K562 (cell line): ENCODE data around the gene CPED1. TPM values are rescaled to one million over a fixed set of nuclear protein-coding genes. Genes with fewer than 3 reads are reported as not detected.
A peak's percentile ranks its signal among the peaks of the same experiment; 100 is the strongest.

Experiments
- CREM ChIP-seq: IDR thresholded peaks from 2 replicates; pipeline ENCODE4 v1.6.1; 2014; ENCODE audit warnings: antibody characterized with exemption, low read depth
- FOXA1 ChIP-seq: fragments of 450-650 bp; IDR thresholded peaks from 2 replicates; pipeline ENCODE4 v1.6.1; 2016; ENCODE audit warnings: mild to moderate bottlenecking, borderline replicate concordance
- FOXJ3 ChIP-seq: sonication (generic); formaldehyde crosslinking; IDR thresholded peaks from 2 replicates; pipeline ENCODE4 v1.4.0; 2020; ENCODE audit warnings: mild to moderate bottlenecking, missing genetic modification reagents
- HMG20A ChIP-seq: fragments of 450-650 bp; formaldehyde crosslinking; conservative IDR thresholded peaks from 2 replicates; pipeline ENCODE4 v1.4.0; 2020; ENCODE audit warnings: mild to moderate bottlenecking, mixed read lengths
- NCOA2 ChIP-seq, 2 experiments: fragments of 450-650 bp; IDR thresholded peaks; 2 replicates each; pipeline ENCODE4 v1.6.1; 2018; ENCODE audit warnings: mild to moderate bottlenecking in 2 of 2, moderate library complexity in 1 of 2; ENCODE audit not compliant: partially characterized antibody in 2 of 2
- PKNOX1 ChIP-seq: fragments of 450-650 bp; IDR thresholded peaks from 2 replicates; pipeline ENCODE4 v1.6.1; 2016
- STAG1 ChIP-seq: sonication (generic); formaldehyde crosslinking; IDR thresholded peaks from 2 replicates; pipeline ENCODE4 v1.5.0; 2020; ENCODE audit warnings: missing genetic modification reagents, borderline replicate concordance
- TAF9B ChIP-seq: fragments of 450-650 bp; IDR thresholded peaks from 2 replicates; pipeline ENCODE4 v1.6.1; 2018; ENCODE audit warnings: mild to moderate bottlenecking; ENCODE audit not compliant: partially characterized antibody
- TCF7 ChIP-seq: sonication (generic); IDR thresholded peaks from 2 replicates; pipeline ENCODE4 v1.6.1; 2016; ENCODE audit warnings: antibody characterized with exemption, borderline replicate concordance
- UBTF ChIP-seq, 2 experiments: IDR thresholded peaks; 2 replicates each; pipeline ENCODE4 v1.6.1; 2012; ENCODE audit warnings: improper control_type of control experiment in 2 of 2, low read depth in 2 of 2, low read length in 2 of 2, borderline replicate concordance in 1 of 2
- ZBTB34 ChIP-seq: fragments of 250-450 bp; sonication (Bioruptor Pico); IDR thresholded peaks from 2 replicates; pipeline ENCODE4 v1.8.0; 2021; ENCODE audit warnings: mild to moderate bottlenecking, moderate library complexity
- ZBTB8A ChIP-seq: fragments of 450-650 bp; IDR thresholded peaks from 2 replicates; pipeline ENCODE4 v1.6.1; 2018; ENCODE audit warnings: mild to moderate bottlenecking, moderate library complexity; ENCODE audit not compliant: partially characterized antibody
- ZC3H8 ChIP-seq: fragments of 450-650 bp; IDR thresholded peaks from 2 replicates; pipeline ENCODE4 v1.6.1; 2017
- ZNF212 ChIP-seq: fragments of 450-650 bp; formaldehyde crosslinking; IDR thresholded peaks from 2 replicates; pipeline ENCODE4 v1.4.0; 2020; ENCODE audit warnings: mild to moderate bottlenecking
- ZNF24 ChIP-seq: fragments of 450-650 bp; IDR thresholded peaks from 2 replicates; pipeline ENCODE4 v1.6.1; 2016
- polyA plus RNA-seq, 8 experiments: library from polyadenylated mRNA; depleted of rRNA in 4 of 8; stranded (reverse) in 5 of 8; unstranded in 3 of 8; fragments of >200 nt; fragmentation: Nextera tagmentation in 2 of 8; fragmentation: Illumina TruSeq in 1 of 8; extraction: Ambion mirVana in 2 of 8; extraction: Trizol in 1 of 8; gene quantifications; 2 replicates each; pipeline versions ENCODE4 v1.2.1 to v1.2.3, GENCODE V29; 2011 to 2014; ENCODE audit warnings: inconsistent platforms in 1 of 8, missing spikeins in 1 of 8
- total RNA-seq, 7 experiments: library from RNA; depleted of rRNA in 6 of 7; stranded (reverse); fragments of >200 nt in 6 of 7; fragmentation: Illumina TruSeq in 2 of 7; extraction: Trizol in 2 of 7; gene quantifications; 2 replicates each; pipeline versions ENCODE4 v1.2.1 to v1.2.3, GENCODE V29; 2011 to 2021; ENCODE audit warnings: low replicate concordance in 1 of 7

The CPED1 gene
- total and polyA plus RNA-seq, 9 of the 15 experiments (the other 6 are each of a cell fraction or from before 2014, with no cell fraction given): 195 to 393 (median 290) TPM

- TF ChIP-seq ZBTB34 (CRISPR knock-in tag): no peak
- peak; percentile 48 for TF ChIP-seq TAF9B
- TF ChIP-seq ZNF24: peak; percentile 60; the same call in 1 of the 2 replicates
- TF ChIP-seq STAG1 (CRISPR knock-in tag): no peak
- TF ChIP-seq PKNOX1: peak; percentile 21; the same call in 1 of the 2 replicates
- TF ChIP-seq UBTF (IDR thresholded peaks at IDR 0.05; ENCODE audit: borderline replicate concordance in 1 of 2, low read depth in 2 of 2, low read length in 2 of 2): no peak
- TF ChIP-seq ZC3H8: no peak
- TF ChIP-seq TCF7: no peak
- TF ChIP-seq FOXA1: no peak
- peak; percentile 58; the same call in 1 of the 2 replicates for TF ChIP-seq ZNF212 (CRISPR knock-in tag)
- no peak for TF ChIP-seq ZBTB8A
- no peak for TF ChIP-seq FOXJ3 (CRISPR knock-in tag)
- TF ChIP-seq NCOA2 (IDR thresholded peaks at IDR 0.05; ENCODE audit: partially characterized antibody in 2 of 2): peak in 1 of 2 experiments; percentile 23
- TF ChIP-seq CREM: peak; percentile 91
- no peak for TF ChIP-seq HMG20A
Measured at GRCh38 chr7:121160150-121161008, 171.9 kb downstream of the CPED1 start (continued).
